AG20443 (cell line): Measurements from ENCODE around the gene FOLR3.
"Not testable (repeated sequence)": the region's sequence is repeated elsewhere in the genome, so short reads cannot be mapped to it uniquely, and the experiment has no call there.

ENCODE experiments used
- DNase-seq: peaks from one replicate; pipeline ENCODE4 v3.0.0; 2012; ENCODE audit warnings: low spot score, mixed read lengths

Gene FOLR3

DNA sequence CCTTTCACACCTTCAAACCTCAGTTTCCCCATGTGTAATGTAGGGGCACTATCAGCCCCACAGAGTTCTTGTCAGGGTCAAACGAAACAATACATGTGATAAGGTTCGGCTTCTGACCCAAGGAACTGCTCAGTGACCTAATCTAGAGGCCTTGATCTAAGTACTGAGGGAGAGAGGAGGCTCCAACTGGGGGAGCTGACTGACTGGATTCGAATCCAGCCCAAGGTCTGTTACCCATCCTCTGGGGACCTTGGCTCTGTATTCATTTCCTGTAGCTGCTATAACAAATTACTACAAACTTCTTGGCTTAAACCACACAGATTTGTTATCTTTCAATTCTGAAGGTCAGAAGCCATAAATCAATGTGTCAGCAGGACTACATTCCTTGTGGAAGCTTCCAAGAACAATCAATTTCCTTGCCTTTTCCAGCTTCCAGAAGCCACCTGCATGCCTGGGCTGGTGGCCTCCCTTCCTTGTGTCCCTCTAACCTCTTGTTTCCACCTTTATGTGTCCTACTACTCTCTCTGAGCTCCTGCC, 12.3 kb upstream of the FOLR3 start:
- DNase-seq = no peak

DNA sequence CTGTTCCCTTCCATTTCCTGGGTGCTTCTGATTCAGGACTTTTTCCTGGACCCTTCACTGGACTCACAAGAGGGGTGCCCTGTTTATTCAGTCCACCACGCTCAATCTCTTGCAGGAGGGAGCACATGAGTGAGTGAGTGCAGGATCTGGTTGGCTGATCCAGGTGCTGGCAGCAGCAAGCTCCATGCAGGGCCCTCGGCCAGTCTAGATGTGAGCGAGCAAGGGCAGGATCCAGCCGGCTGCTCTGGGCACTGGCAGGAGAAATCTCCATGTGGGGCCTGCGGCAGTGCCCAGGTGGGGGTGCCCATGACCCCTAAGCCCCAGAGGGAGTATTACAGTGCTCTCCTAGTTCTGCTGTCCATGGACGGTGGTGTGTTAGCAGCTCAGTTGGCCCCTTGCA, 11.5 kb upstream of the FOLR3 start:
- DNase-seq = no peak

DNA sequence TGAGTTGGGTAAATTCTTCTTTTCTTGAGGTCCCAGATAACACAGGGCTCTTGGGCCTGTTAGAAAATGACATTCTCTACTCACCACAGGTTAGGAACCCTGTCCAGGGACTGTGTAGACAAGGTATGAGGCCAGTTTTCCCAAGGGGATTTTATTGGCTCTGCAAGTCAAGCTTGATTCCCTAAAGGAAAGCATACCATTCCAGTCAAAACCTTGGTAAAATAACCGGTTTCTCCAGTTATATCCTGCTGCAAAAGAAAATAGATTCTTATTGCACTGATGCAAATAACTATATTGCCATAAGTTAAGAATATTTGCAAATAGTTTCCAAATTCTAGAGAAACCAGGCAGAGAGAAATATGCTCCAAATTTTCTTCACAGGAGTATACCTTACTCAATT, 9.6 kb upstream of the FOLR3 start:
- no peak for DNase-seq

DNA sequence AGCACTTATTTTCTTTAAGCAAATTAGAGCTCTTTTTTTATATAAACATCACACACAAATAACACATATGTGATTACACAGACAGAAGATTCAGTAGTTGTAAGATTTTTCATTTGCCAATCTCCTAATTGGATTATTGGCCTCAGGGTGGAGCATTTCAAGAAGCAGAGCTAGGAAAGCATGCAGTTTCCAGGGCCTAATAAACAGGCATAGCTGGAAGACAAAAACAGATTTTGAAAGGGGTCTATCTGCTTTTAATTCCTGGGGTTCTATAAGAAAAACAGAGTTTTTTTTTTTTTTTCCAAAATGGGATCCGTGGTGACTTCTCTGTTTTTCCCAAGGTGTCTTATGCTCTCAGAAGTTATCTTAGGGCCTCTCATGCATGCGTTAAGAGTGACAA, 7.6 kb upstream of the FOLR3 start:
- no peak for DNase-seq

DNA sequence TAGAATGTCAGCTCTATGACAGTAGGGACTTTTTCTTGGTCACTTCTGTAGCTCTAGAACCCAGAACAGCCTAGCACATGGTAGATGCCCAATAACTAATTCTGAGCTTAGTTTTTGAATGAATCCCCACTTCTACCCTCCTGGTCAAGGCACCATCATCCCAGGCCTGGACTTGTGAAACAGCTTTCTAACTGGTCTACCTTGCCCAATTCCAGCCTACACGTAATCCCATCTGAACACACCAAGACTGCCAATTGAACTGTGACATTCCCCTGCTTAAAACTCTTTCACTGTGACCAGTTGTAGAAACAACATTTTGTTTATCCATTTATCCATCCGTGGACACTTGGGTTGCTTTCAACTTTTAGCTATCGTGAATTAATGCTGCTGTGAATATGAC, 6.1 kb upstream of the FOLR3 start:
- no peak for DNase-seq

DNA sequence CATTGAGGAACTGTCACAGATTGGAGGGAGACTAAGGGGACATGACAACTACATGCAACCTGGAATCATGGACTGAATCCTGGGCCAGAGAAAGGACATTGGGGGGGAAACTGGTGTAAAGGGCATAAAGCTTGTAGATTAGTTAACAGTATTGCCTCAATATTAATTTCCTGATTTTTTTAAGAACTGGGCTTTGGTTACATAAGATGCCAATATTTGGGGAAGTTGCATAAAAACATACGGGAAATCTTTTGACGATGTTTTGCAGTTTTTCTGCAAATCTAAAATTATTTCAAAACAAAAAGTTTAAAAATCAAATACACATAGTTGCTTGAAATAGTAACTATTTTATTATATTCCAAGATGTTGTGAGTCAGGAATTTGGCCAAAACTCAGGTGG, 2.9 kb upstream of the FOLR3 start:
- DNase-seq = no peak

DNA sequence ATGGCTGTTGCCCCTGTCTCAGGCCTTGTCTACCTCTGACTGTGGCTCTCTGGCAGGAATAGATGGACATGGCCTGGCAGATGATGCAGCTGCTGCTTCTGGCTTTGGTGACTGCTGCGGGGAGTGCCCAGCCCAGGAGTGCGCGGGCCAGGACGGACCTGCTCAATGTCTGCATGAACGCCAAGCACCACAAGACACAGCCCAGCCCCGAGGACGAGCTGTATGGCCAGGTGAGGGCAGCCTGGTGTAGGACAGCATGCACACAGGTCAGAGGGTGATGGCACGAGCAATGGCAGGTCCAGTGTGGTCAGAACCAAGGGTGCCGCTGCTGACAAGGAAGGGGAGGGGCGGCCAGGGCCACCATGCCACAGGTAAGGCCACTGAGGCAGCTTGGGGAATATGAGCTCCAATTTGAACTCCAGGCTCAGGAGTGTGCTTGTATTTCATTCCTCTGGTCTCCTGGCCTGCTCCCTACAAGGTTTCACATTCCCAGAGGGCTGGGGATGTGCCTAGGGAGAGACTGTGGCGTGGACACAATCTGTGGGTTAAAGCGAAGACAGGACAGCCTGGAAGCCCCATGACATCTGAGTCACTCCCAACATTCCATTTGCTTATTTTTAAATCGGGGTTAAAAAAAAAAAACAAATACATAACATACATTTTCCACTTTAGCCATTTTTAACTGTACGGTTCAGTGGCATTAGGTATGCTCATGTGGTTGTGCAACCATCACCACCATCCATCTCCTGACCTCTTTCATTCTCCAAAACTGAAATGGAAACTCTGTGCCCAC, 562 bp downstream of the FOLR3 start:
- no peak for DNase-seq

DNA sequence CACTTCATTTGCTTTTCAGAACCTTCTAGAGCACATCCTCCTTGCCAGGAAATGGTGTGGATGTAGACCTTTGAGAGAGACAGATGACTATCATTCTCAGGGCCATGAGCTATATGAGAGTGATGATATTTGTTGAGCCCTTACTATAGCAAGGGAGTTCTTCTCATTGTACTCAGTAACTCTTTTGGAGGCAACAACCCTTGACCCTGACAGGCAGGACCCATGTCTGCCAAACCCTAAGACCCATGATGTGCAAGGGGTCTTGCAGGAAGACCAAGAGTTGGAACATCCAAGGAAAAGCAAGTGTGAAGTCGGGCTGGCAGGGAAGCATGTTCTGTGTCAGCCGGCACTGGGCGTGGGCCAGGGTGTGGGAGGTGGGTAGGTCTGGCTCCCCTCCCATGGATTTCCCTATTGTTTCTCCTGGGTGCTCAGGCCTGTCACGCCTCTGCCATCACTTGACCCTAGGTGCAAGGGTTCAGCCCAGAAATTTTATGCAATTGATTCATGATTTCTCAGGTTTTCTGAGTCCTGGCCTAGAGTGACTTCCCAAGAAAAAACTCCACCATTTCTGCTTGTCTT, 1.2 kb downstream of the FOLR3 start:
- DNase-seq = no peak

DNA sequence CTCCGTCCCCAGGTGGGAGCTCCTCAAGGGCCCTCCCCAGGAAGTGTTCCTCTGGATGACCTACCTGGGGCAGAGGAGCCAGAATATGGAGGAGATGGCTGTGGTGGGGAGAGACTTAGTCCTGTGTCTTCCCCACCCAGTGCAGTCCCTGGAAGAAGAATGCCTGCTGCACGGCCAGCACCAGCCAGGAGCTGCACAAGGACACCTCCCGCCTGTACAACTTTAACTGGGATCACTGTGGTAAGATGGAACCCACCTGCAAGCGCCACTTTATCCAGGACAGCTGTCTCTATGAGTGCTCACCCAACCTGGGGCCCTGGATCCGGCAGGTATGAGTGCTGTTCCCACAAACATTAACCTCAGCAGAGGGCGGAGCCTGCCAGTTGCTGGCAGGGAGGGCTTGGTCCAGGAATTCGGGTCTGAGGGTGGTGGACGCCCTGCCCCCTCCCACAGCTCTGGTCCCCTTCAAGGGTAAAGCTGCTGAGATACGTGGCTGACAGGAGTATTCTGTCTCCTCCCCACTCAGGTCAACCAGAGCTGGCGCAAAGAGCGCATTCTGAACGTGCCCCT, 3.4 kb downstream of the FOLR3 start:
- no peak for DNase-seq

DNA sequence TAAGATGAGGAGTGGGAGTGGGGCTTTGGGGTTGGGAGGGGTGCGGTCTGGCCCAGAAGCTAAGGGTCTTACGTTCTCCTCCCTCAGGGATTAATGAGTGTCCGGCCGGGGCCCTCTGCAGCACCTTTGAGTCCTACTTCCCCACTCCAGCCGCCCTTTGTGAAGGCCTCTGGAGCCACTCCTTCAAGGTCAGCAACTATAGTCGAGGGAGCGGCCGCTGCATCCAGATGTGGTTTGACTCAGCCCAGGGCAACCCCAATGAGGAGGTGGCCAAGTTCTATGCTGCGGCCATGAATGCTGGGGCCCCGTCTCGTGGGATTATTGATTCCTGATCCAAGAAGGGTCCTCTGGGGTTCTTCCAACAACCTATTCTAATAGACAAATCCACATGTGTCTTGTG, 4.0 kb downstream of the FOLR3 start:
- DNase-seq = no peak

DNA sequence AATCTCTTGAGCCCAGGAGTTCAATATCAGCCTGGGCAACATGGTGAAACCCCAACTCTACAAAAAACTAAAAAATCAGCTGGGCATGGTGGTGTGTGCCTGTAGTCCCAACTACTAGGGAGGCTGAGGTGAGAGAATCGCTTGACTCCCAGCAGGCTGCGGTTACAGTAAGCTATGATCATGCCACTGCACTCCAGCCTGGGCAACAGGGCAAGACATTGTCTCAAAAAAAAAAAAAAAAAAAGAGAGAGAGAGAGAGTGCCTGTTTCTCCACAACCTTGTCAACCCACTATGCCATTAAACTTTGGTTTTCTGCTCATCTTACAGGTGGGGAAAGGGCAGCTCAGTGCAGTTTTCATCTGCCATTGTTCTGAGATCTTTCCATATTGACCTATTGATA, 5.1 kb downstream of the FOLR3 start:
- no peak for DNase-seq

DNA sequence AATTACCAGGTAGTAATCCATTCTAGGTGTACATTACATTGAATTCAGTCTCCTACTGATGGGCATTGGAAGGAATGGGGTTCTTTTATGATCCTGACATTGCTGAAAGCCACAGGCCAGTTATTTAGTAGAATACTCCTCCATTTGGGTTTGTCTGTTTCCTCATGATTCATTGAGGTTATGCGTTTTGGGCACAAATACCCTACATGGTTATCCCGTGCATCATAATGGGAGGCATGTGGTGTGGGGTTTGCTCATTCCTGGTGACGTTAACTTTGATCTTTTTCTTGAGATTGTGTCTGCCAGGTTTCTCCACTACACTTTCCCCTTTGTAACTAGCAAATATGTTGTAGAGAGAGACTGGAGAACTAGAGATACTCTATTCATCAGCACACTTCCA, 5.5 kb downstream of the FOLR3 start:
- peak; percentile 88 for DNase-seq

DNA sequence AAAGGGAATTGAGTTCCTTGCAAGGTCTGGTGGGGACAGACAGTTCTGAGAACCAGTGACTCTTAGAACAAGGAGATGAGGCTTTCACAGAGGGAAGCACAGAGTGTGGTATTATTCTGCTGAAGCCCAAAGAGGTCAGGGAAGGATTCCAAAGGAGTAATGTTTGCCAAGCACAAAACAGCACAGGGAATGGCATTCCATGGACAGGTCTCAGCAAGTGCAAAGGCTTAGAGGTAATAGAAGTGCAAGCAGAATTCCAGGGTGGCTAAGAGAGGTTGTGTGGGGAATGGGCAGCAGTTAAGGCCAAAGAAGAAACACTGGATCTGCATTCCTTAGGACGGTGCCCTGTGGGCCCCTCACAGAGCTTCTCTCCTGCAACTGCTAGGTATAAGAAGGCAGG, 6.6 kb downstream of the FOLR3 start:
- not testable (repeated sequence) for DNase-seq

DNA sequence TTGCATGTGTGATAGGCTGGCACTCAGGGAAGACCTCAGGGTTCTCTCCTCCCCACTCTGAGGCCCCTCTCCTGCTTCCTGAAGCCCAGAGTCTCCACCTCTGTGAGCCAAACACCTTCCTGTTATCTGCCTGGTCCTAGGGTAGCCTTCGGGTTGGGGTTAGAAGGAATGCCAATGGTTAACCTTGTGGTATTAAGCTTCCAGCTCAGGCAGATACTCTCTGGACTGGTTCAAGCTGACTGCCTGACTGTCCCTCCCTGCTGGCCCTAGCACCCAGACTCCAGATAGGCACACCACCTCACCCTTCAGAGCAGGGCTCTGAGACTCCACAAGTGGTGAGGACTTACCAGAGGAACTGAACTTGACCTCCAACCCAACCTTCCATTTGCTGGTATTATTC, 7.0 kb downstream of the FOLR3 start:
- DNase-seq = not testable (repeated sequence)

DNA sequence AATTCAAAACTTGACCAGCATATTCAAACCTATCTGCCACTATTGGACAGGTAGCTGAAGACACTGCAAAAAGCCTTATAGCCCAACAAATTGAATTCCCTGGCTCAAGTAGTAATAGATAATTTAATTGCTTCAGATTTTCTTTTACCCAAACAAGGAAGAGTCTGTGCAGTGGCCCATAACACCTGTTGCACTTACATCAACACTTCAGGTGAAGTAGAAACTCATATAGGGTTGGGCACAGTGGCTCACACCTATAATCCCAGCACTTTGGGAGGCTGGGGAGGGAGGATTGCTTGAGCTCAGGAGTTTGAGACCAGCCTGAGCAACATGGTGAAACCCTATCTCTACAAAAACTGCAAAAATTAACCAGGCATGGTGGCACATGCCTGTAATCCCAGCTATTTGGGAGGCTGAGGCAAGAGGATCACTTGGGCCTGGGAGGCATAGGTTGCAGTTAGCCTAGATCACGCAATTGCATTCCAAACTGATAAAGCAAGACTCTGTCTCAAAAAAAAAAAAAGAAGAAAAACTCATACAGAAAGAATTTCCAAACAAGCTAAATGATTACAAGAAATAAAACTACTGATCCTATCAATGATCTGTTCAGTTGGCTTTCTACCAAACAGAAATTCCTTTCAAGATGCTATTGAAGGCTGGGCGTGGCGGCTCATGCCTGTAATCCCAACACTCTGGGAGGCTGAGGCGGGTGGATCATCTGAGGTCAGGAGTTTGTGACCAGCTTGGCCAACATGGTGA, 9.5 kb downstream of the FOLR3 start:
- DNase-seq = peak; percentile 47

DNA sequence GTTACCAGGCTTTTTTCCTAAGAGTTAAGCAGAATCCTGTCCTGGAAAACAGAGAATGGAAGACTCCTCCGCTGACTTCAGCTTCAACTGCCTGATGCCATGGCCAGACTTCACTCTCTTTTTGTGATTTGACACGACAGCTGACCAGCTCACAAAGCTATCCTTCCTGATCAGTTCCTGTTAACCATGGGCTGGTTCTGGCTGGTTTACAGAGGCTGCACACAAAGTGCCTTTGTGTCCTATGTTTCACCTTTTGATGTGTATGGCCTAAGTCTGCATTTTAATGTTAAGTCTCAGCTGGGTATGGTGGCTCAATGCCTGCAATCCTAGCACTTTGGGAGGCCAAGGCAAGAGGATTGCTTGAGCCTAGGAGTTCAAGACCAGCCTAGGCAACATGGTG, 11.1 kb downstream of the FOLR3 start:
- no peak for DNase-seq

DNA sequence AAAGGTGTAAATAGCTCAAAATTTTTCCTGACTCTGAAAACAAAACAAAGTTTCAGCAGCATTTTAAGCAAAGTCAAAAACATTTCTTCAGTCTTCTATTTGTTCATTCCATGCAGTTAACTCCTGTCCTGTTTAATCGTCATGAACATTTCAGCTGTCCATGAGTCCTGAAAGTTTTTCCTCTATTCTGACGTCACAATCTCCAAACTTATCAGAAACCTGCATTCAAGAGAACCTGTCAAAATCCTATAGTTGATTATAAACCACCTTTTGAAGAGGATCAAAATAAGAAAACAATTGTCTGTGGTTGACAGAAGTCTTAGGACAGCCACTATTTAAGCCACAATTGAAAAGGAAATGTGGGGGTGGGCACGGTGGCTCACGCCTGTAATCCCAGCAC, 15.4 kb downstream of the FOLR3 start:
- no peak for DNase-seq

DNA sequence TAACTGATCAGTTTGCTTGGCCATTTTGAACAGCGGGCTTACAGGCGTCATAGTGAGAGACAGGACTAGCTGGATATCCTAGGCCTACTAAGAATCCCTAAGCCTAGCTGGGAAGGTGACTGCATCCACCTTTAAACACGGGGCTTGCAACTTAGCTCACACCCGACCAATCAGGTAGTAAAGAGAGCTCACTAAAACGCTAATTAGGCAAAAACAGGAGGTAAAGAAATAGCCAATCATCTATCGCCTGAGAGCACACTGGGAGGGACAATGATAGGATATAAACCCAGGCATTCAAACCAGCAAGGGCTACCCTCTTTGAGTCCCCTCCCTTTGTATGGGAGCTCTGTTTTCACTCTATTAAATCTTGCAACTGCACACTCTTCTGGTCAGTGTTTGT, 18.3 kb downstream of the FOLR3 start:
- DNase-seq = not testable (repeated sequence)

DNA sequence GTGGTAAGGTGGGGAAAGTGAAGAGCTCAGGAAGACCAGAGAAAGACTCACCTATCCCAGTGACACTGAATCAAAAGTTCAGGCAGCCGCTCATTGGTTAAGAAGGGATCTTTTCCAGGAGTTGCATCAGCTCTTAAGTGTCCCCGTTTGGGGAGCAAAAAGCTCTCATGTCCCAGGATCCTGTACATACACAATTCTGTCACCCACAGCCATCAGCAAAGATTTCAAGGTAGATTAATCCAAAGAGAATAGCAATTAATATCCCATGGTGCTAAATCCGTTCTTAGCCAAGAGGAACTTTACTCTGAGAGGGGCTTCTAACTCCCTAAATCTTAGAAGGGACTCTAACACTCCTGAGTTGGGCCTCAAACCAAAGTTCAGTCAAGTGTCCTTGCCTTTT, 19.3 kb downstream of the FOLR3 start:
- no peak for DNase-seq

DNA sequence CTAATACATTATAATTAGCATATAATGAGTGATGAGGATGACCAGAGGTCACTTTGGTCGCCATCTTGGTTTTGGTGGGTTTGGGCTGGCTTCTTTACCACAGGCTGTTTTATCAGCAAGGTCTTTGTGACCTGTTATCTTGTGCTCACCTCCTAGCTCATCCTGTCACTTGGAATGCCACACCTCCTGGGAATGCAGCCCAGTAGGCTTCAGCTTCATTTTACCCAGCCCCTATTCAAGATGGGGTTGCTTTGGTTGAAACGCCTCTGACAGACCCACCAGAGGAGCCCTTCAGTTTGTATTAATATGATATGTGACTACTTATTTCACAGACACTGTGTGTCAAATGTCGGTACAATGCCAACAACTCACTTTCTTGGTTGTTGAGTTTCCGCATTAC, 20.2 kb downstream of the FOLR3 start:
- DNase-seq = no peak

DNA sequence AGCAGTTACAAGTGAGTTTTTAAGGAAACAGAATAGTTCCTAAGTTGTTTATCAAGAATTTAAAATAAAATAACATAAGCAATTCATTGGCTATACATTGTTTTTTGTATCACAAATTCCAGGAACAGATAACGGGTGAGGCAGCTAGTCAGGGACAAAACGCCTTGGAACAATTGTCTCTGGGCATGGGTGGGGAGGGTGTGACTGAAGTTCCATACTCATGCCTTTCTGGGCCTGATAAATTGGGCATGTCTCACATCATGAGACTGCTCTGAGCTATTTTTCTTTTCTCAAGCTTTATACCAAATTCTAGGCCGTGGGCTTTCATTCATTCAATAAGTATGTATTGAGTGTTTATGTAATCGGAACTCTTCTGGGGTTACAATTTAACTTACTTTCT, 21.6 kb downstream of the FOLR3 start:
- DNase-seq = peak; percentile 37

DNA sequence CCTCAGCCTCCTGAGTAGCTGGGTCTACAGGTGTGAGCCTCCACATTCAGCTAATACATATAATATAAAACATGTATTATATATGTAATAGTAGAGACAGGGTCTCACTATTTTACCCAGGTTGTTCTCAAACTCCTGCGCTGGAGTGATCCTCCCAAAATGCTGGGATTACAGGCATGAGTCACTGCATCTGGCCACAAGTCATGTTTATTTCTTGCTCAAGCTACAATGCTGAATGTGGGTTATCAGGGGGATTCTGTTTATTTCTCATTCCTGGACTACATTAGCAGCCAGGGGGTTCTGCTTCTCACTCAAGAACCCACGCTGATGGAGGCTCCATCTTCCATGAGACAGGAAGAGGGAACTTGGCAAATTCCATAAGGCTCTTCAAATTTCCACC, 24.8 kb downstream of the FOLR3 start:
- DNase-seq = no peak
